22Rv1 (cell line): ENCODE results near the gene ETV7.

Source experiments
- CTCF ChIP-seq: fragments of 450-650 bp; IDR thresholded peaks from 2 replicates; pipeline ENCODE4 v1.5.1; 2017; ENCODE audit warnings: mild to moderate bottlenecking
- ZFX ChIP-seq: fragments of 450-650 bp; IDR thresholded peaks from 2 replicates; pipeline ENCODE4 v1.6.1; 2017; ENCODE audit warnings: antibody characterized with exemption, borderline replicate concordance

GRCh38 chr6:36327919-36328236 is 59.6 kb downstream of the ETV7 start:
- TF ChIP-seq CTCF: no peak
- no peak for TF ChIP-seq ZFX
